Bronchial epithelial cell (primary cell): ENCODE results near the gene EML6. TPM values are rescaled to one million over a fixed set of nuclear protein-coding genes. Genes with fewer than 3 reads are reported as not detected.

Experiments
- DNase-seq: peaks from one replicate; pipeline ENCODE4 v3.0.0-alpha.2; 2010; ENCODE audit warnings: low read depth
- FAIRE-seq: peaks from 2 replicates; lab custom pipeline; 2011; peaks lifted over from hg19 to GRCh38; lab: Jason Lieb, UNC
- H3K27me3 ChIP-seq: 2 replicates; pipeline ENCODE4 v1.5.1; 2011; ENCODE audit warnings: low read length; ENCODE audit not compliant: control insufficient read depth, insufficient read depth
- H3K36me3 ChIP-seq: 2 replicates; pipeline ENCODE4 v1.5.1; 2011; ENCODE audit warnings: low read length; ENCODE audit not compliant: control insufficient read depth, insufficient read depth
- H3K4me3 ChIP-seq: 2 replicates; pipeline ENCODE4 v1.5.1; 2011; ENCODE audit warnings: mild to moderate bottlenecking, low read depth, low read length, control low read depth
- CTCF ChIP-seq: IDR thresholded peaks from 2 replicates; pipeline ENCODE4 v1.5.1; 2011; ENCODE audit warnings: mild to moderate bottlenecking, moderate library complexity, low read length, control low read depth, inconsistent platforms; ENCODE audit not compliant: insufficient read depth, severe bottlenecking
- total RNA-seq: library from RNA; depleted of rRNA; stranded (reverse); fragments of >200 nt; gene quantifications from 2 replicates; pipeline ENCODE4 v1.2.1, GENCODE V29; 2014

EML6 gene
- total RNA-seq, 1 donor from 2014 or later = 0.53 TPM

GRCh38 chr2:54845094-54845493 lies 121.6 kb downstream of the EML6 start:
- no peak for TF ChIP-seq CTCF
- no peaks in the 10 kb centered on the region for H3K36me3 ChIP-seq
- H3K4me3 ChIP-seq = no peak overlapping the region
- no peak for DNase-seq
- FAIRE-seq = no peak
- no peaks in the 10 kb centered on the region for H3K27me3 ChIP-seq

GRCh38 chr2:54845514-54845913 lies 122.1 kb downstream of the EML6 start:
- DNase-seq (no peak), FAIRE-seq (no peak)
- no peak for TF ChIP-seq CTCF
- no peak overlapping the region for H3K4me3 ChIP-seq
- no peaks in the 10 kb centered on the region for H3K27me3 ChIP-seq
- H3K36me3 ChIP-seq = no peaks in the 10 kb centered on the region

GRCh38 chr2:54850171-54851122 lies 127.0 kb downstream of the EML6 start:
- no peaks in the 10 kb centered on the region for H3K27me3 ChIP-seq
- DNase-seq (peak; percentile 55), FAIRE-seq (no peak)
- TF ChIP-seq CTCF = no peak
- H3K4me3 ChIP-seq = no peak overlapping the region
- no peaks in the 10 kb centered on the region for H3K36me3 ChIP-seq

- DNase-seq (no peak), FAIRE-seq (no peak)
- no peak for TF ChIP-seq CTCF
- Histone ChIP-seq H3K36me3 (no peaks in the 10 kb centered on the region), H3K4me3 (no peak overlapping the region), H3K27me3 (no peaks in the 10 kb centered on the region)
Measured at GRCh38 chr2:54853616-54854310, 130.3 kb downstream of the EML6 start.

- peak; percentile 59 for DNase-seq
- no peak for TF ChIP-seq CTCF
- no peaks in the 10 kb centered on the region for H3K27me3 ChIP-seq
- no peaks in the 10 kb centered on the region for H3K36me3 ChIP-seq
- no peak for FAIRE-seq
- H3K4me3 ChIP-seq = no peak overlapping the region
Measured at GRCh38 chr2:54855434-54855833, 132.0 kb downstream of the EML6 start.
